HG03378 (cell line): Measurements from ENCODE around the gene CPXM1.

Experiments used
- ATAC-seq: cut with Tn5 transposase; IDR thresholded peaks from one replicate; pipeline ENCODE4 v1.9.1; 2021; ENCODE audit warnings: mild to moderate bottlenecking, moderate library complexity; ENCODE audit not compliant: unreplicated experiment

CPXM1 gene

DNA sequence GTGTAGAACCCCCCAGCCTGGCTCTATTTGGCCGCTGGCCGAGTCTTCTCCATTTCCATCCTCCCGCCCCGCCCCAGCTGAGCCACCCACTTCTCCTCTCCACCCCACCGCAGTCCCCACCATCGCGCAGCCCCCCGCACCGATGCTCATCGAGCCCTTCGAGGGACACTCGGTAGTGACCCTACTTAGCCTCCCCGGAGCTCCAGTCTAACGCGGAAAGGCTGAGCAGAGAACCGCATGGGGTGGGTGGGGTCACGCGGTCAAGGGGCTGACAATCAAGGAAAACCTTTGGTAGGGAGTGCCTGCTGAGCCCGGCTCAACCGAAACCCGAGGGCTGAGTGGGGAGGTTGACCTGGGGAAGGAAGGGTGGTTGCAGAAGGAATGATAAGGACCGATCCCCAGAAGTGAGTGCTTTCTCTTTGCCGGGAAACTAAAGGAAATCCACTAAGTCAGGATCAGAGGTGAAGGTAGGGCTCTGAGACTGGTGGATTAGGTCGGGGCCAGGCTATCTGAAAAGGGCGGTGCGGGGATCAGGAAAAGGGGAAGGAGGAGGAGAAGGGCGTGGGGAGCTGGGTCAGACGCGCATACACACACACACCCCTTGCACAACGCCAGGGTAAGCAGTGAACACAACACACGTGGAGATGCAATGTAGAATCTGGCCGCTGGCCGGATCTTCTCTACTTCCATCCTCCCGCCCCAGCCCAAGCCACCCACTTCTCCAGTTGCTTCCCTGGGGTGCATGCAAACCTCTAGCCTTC lies 49.8 kb downstream of the CPXM1 start:
- no peak for ATAC-seq

DNA sequence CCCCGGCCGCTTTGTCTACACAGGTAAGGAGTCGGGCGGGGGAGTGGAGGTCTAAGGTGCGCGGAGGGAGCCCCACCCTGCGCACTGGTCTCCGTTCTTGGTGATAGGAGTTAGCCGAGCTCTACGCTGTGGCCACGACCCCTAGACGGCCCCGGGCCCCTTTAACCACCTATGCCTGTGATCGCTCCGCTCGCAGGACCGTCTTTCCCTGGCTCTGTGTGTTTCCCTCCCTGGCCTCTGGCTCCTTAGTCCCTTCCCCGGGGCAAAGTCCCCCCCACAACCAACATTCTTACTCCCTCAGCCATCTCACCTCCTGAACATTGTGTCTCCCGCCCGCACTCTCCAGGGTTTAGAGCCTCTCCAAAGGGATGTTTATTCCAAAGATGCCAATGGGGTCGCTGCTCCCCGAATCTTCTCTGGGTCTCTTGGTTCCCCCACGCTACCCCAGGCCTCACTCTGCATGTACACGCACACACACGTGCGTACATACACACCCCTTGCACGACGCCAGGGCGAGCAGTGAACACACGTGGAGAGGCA lies 50.4 kb downstream of the CPXM1 start:
- ATAC-seq = no peak

DNA sequence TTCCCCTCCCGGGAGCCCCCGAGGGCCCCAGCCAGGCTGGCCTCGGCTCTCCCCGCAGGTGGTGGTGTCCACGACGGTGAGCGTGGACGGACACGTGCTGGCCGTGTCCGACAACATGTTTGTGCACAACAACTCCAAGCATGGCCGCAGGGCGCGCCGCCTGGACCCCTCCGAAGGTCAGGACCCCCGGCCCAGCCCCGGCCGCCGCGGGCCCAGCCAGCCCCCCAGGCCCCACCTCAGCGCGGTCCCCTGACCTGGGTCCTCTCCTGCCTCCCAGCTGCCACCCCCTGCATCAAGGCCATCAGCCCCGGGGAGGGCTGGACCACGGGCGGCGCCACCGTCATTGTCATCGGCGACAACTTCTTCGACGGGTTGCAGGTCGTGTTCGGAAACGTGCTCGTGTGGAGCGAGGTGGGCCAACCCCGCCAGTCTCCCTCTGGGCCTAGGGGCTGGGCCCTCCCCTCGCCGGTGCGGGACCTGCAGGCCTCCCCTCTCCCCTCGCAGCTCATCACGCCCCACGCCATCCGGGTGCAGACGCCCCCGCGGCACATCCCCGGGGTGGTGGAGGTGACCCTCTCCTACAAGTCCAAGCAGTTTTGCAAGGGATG lies 51.0 kb downstream of the CPXM1 start:
- ATAC-seq = no peak

DNA sequence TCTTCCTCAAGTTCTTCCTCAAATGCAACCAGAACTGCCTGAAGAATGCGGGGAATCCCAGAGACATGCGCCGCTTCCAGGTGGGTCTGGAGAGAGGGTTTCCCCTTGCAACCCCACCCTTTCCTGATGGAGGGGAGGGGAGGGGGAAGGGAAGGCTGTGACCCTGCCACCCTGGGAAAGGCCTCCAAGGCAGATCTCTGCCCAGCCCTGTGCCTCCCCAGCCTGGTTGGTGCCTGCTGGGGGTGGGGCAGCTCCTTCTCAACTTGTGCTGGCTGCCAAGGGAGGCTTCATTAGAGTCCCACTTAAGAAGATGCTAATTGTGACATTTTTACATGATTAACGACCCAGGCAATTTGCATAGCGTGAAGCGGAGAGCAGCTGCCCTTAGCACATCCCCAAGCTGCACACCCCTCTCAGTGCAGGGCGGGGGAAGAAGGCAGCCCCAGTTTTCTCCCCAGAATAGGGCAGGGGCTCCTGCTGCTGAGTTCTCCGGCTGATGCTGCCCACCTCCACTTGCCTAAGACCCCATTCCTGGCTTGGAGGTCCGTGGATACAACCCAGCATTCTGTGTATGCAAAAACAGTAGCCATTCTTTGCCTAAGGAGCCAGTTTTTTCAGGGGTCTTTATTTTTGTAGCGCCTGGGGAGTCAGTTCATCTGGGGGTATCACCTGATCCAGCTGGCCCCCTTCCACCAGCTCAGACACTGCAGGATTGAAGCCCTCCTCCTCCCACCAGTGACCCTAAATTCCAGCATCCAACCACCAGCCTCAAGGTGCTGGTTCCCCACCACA lies 51.7 kb downstream of the CPXM1 start:
- ATAC-seq = no peak

DNA sequence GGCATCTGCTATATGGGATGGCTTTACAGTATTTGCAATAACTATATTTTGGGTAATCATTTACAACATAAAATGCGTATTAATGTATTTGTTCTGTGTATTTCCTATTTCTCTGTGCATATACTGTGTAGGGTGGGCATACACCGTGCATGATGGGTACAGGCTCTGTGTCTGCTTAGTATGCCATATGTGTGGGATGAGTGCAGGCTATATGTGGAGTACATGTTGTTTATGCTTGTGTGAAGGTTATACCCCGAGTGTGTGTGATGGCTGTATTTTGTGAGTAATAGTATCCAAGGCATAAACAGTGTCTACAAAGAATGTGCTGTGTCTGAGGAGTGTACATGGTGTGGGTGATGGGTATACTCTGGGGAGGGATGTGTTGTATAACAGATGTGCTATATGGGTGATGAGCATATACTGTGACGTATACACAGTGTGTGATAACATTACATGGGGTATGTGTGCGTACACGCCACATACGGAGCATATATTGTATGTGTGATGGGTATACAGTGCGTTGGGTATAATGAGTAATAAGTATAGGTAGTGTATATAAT lies 52.7 kb downstream of the CPXM1 start:
- no peak for ATAC-seq

DNA sequence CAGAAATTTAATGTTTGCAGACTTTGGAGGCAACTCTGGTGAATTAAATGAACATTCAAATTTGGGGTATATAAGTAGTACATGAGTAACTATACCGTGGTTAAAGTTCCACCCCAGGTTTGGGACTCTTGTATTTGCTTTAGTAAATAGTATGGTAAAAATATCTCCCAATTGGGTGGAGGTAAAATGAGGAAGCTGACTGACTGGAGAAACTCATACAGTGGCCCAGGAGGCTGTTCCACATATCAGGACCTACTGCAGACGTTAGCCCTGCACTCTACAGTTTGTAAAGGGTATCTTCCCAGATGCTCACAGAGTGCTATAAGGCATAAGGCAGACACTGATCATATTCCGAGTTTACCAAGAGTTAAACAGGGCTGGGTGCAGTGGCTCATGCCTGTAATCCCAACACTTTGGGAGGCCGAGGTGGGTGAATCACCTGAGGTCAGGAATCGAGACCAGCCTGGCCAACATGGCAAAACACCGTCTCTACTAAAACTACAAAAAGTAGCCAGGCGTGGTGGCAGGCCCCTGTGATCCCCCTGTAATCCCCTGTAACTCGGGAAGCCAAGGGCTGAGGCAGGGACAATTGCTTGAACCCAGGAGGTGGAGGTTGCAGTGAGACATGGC lies 53.7 kb downstream of the CPXM1 start:
- ATAC-seq = no peak

DNA sequence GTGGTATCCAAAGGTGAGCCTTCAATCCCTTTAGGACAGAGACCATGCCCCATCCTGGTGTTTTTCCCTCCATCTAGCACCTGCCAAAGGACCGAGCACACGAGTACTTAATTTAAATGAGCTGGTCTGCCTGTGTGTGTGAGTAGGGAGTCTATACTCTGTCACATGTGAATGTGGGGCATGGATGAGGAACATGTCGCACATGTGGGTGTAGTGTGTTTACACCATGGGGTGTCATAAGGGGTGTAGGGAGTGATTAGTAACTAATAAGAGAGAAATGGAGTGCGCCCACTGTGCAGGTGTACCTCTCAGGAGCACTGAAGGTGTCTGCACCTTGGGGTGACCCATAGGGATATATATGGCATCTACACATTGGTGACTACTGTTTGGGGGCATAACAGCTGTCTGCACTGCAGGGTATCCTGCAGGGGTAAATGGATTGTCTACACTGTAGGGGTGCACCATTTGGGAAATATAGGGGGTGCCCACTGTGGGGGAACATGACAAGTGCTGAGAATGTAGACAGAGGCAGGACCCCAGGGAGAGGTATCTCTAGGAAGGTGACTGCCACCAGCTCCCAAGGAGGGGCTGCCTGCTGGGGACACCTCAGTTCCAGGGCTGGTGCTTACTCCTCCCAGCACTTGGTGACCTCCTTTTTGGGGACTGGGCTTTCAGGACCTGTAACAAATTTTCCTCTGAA lies 54.3 kb downstream of the CPXM1 start:
- no peak for ATAC-seq

DNA sequence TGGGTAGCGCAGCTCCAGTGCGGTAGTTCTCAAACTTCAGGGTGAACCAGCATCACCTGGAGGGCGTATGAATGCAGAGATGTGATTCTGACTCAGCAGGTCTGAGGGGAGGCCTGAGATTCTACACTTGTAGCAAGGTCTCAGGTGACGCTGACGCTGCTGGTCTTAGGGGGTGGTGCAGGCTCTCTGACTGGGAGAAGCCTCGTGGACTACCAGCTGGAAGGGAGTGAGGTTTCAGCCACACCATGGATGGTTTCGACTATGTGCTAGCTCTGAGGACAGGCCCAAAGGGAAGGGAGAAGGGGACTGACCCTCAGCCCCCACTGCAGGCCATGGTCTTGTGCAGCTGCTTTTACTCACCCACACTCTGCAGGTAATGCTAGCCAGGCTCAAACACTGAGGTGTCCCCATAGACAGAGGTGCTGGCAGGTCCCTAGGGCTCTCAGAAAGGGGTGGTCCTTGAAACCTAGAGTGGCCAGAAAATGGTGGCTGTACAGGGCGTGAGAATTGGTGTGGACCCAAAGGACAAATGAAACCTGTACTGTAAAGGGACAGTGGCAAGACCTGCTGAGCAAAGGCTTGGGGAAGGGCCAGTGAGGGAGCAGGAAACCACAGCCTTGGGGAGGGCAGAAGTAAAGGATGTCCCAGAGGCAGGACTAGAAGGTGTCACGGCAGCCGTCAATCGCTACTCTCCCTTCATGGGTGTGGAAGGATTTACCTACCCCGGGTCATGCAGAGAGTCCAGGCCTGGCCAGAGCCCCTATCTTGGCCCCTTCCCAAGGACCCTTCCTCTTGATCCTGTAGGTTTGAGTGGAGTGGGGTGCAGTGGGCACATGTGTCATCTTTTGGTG lies 55.1 kb downstream of the CPXM1 start:
- ATAC-seq = no peak
